Astrocyte (in vitro differentiated cells and primary cell): ENCODE results near the gene CFAP210. TPM values are rescaled to one million over a fixed set of nuclear protein-coding genes. Genes with fewer than 3 reads are reported as not detected.

Source experiments
- DNase-seq: peaks from one replicate; pipeline ENCODE4 v3.0.0-alpha.2; 2010; ENCODE audit warnings: low read depth
- FAIRE-seq: peaks from 2 replicates; lab custom pipeline; 2011; peaks lifted over from hg19 to GRCh38; lab: Jason Lieb, UNC
- H2AFZ ChIP-seq: 2 replicates; pipeline ENCODE4 v1.6.0; 2012; ENCODE audit warnings: low read depth, low read length, inconsistent platforms
- H3K27ac ChIP-seq: 2 replicates; pipeline ENCODE4 v1.5.1; 2011; ENCODE audit warnings: low read depth, low read length, inconsistent platforms
- H3K27me3 ChIP-seq: 2 replicates; pipeline ENCODE4 v1.6.0; 2011; ENCODE audit warnings: low read length, inconsistent platforms; ENCODE audit not compliant: insufficient read depth
- H3K36me3 ChIP-seq: 2 replicates; pipeline ENCODE4 v1.5.1; 2011; ENCODE audit warnings: low read length, inconsistent platforms; ENCODE audit not compliant: insufficient read depth
- H3K4me1 ChIP-seq: 2 replicates; pipeline ENCODE4 v1.5.1; 2011; ENCODE audit warnings: low read length, inconsistent platforms; ENCODE audit not compliant: insufficient read depth
- H3K4me2 ChIP-seq: 2 replicates; pipeline ENCODE4 v1.6.0; 2012; ENCODE audit warnings: low read length, inconsistent platforms
- H3K4me3 ChIP-seq: 2 replicates; pipeline ENCODE4 v1.5.1; 2011; ENCODE audit warnings: low read depth, mild to moderate bottlenecking, low read length, inconsistent platforms; ENCODE audit not compliant: insufficient read depth
- H3K79me2 ChIP-seq: 2 replicates; pipeline ENCODE4 v1.6.0; 2012; ENCODE audit warnings: mild to moderate bottlenecking, low read length, inconsistent platforms; ENCODE audit not compliant: insufficient read depth
- H3K9ac ChIP-seq: 2 replicates; pipeline ENCODE4 v1.6.0; 2012; ENCODE audit warnings: mild to moderate bottlenecking, low read length, inconsistent platforms
- H3K9me3 ChIP-seq: 2 replicates; pipeline ENCODE4 v1.5.1; 2012; ENCODE audit warnings: low read depth, mild to moderate bottlenecking, low read length, inconsistent platforms; ENCODE audit not compliant: insufficient read depth
- H4K20me1 ChIP-seq: 2 replicates; pipeline ENCODE4 v1.6.0; 2012; ENCODE audit warnings: low read length, inconsistent platforms; ENCODE audit not compliant: insufficient read depth
- H3K27ac Mint-ChIP-seq: one replicate; pipeline ENCODE4 v1.8.0; 2021; ENCODE audit warnings: mild to moderate bottlenecking, mixed read lengths; ENCODE audit not compliant: unreplicated experiment
- H3K27me3 Mint-ChIP-seq: one replicate; pipeline ENCODE4 v1.8.0; 2021; ENCODE audit warnings: low read depth, mixed read lengths; ENCODE audit not compliant: unreplicated experiment
- H3K36me3 Mint-ChIP-seq: one replicate; pipeline ENCODE4 v1.8.0; 2021; ENCODE audit warnings: low read depth, mixed read lengths; ENCODE audit not compliant: unreplicated experiment
- H3K4me1 Mint-ChIP-seq: one replicate; pipeline ENCODE4 v1.8.0; 2021; ENCODE audit warnings: low read depth, mixed read lengths; ENCODE audit not compliant: unreplicated experiment
- H3K4me3 Mint-ChIP-seq: one replicate; pipeline ENCODE4 v1.8.0; 2021; ENCODE audit warnings: mild to moderate bottlenecking, moderate library complexity, mixed read lengths; ENCODE audit not compliant: unreplicated experiment
- H3K9me3 Mint-ChIP-seq: one replicate; pipeline ENCODE4 v1.8.0; 2021; ENCODE audit warnings: mild to moderate bottlenecking, mixed read lengths; ENCODE audit not compliant: unreplicated experiment
- EZH2 ChIP-seq: IDR thresholded peaks from 2 replicates; pipeline ENCODE4 v1.6.1; 2012; ENCODE audit warnings: mild to moderate bottlenecking, low read length, inconsistent platforms; ENCODE audit not compliant: insufficient read depth
- total RNA-seq: library from RNA; stranded (reverse); gene quantifications from 2 replicates; pipeline ENCODE4 v1.2.1, GENCODE V29; 2021
- TF ChIP-seq, protein P1 (sequence below): IDR thresholded peaks from 2 replicates; pipeline ENCODE4 v1.5.1; 2011; ENCODE audit warnings: low read depth, mild to moderate bottlenecking, inconsistent platforms, low read length, moderate library complexity; ENCODE audit not compliant: insufficient read depth

The CFAP210 gene
- total RNA-seq, 1 donor from 2014 or later: 0.20 TPM

DNA sequence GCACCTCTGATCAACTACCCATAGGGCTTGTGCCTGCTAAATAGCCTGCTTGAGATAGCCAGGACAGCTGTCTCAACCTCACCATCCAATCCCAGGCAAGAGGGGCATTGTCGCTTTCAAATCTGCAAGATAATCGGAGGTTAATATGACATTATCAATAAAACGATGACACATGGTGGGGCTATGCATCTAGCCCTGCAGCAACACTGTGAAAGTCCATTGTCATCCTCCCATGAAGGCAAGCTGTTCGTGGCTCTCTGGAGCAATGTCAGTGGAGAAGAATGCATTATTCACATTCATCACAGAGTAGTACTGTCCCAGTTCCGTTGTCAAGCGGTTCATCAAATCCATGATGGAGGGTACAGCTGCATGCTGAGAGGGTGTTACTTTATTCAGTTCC lies 20.5 kb upstream of the CFAP210 start:
- no peak overlapping the region for H3K27ac ChIP-seq
- H3K4me1 Mint-ChIP-seq: peaks cover 4% of the 10 kb centered on the region
- no peaks in the 10 kb centered on the region for H3K36me3 ChIP-seq
- H3K9me3 Mint-ChIP-seq: peaks cover 2% of the 10 kb centered on the region
- H3K9ac ChIP-seq: no peak overlapping the region
- no peak overlapping the region for H3K4me2 ChIP-seq
- H3K79me2 ChIP-seq: no peaks in the 10 kb centered on the region
- H3K4me3 Mint-ChIP-seq: no peak overlapping the region
- no peaks in the 10 kb centered on the region for H3K9me3 ChIP-seq
- H4K20me1 ChIP-seq: no peaks in the 10 kb centered on the region
- H3K4me1 ChIP-seq: no peaks in the 10 kb centered on the region
- H3K27ac Mint-ChIP-seq: no peak overlapping the region
- no peak overlapping the region for H2AFZ ChIP-seq
- no peaks in the 10 kb centered on the region for H3K27me3 Mint-ChIP-seq
- TF ChIP-seq, protein P1, sequence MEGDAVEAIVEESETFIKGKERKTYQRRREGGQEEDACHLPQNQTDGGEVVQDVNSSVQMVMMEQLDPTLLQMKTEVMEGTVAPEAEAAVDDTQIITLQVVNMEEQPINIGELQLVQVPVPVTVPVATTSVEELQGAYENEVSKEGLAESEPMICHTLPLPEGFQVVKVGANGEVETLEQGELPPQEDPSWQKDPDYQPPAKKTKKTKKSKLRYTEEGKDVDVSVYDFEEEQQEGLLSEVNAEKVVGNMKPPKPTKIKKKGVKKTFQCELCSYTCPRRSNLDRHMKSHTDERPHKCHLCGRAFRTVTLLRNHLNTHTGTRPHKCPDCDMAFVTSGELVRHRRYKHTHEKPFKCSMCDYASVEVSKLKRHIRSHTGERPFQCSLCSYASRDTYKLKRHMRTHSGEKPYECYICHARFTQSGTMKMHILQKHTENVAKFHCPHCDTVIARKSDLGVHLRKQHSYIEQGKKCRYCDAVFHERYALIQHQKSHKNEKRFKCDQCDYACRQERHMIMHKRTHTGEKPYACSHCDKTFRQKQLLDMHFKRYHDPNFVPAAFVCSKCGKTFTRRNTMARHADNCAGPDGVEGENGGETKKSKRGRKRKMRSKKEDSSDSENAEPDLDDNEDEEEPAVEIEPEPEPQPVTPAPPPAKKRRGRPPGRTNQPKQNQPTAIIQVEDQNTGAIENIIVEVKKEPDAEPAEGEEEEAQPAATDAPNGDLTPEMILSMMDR: no peak
- H3K36me3 Mint-ChIP-seq: peaks cover 2% of the 10 kb centered on the region
- DNase-seq: no peak
- no peak overlapping the region for H3K4me3 ChIP-seq
- H3K27me3 ChIP-seq: no peaks in the 10 kb centered on the region
- FAIRE-seq: no peak

DNA sequence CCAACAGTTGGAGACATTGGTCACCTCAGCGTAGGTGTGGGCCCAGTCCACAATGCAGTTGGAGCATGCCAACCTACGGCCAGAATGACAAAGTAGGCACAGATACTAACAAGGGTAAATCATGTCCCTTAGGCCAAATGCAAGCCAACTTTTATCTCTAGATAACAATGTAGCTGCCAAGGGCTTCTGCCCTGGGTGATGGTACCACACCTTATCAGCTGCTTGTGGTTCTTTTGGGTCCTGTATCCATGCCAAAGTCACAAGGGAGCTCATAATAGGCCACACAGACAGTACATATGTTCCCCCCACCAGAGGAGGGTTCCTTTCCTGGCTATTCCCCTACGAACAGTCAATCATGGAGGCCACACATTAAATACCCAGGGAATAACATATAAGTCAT lies 19.1 kb upstream of the CFAP210 start:
- H3K4me3 Mint-ChIP-seq: no peak overlapping the region
- no peak overlapping the region for H3K4me3 ChIP-seq
- H2AFZ ChIP-seq: no peak overlapping the region
- H3K36me3 ChIP-seq: no peaks in the 10 kb centered on the region
- H3K4me2 ChIP-seq: no peak overlapping the region
- TF ChIP-seq EZH2: no peak
- TF ChIP-seq, protein P1: no peak
- H3K9me3 ChIP-seq: no peaks in the 10 kb centered on the region
- H3K4me1 ChIP-seq: no peaks in the 10 kb centered on the region
- H3K4me1 Mint-ChIP-seq: peaks cover 4% of the 10 kb centered on the region
- no peaks in the 10 kb centered on the region for H3K27me3 Mint-ChIP-seq
- peaks cover 2% of the 10 kb centered on the region for H3K9me3 Mint-ChIP-seq
- FAIRE-seq: no peak
- no peak for DNase-seq
- H3K9ac ChIP-seq: no peak overlapping the region
- H3K27me3 ChIP-seq: no peaks in the 10 kb centered on the region
- H3K27ac ChIP-seq: no peak overlapping the region
- no peaks in the 10 kb centered on the region for H3K79me2 ChIP-seq
- no peaks in the 10 kb centered on the region for H4K20me1 ChIP-seq
- peaks cover 2% of the 10 kb centered on the region for H3K36me3 Mint-ChIP-seq
- no peak overlapping the region for H3K27ac Mint-ChIP-seq

DNA sequence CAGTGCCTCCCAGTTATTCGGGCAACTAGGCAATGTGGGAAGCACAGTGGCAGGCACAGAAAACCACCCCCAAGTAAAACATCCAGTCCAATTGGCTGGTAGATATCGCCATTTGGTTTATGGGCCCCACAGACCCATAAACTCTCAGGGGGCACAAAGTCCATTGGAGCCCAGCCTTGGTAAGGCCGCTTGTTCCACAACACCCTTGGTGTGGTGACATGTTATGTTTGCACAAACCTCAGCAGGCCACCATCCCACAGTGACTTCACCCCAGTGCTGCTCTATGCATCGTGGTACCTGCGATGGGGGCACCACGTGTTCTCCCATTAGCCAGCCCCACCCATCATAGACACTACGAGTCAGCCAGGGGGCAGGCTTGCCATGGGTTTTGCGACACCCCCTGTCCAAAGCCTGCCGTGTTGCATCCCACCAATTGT lies 18.6 kb upstream of the CFAP210 start:
- FAIRE-seq (no peak), DNase-seq (no peak)
- Histone ChIP-seq H3K79me2 (no peaks in the 10 kb centered on the region), H3K4me2 (no peak overlapping the region), H2AFZ (no peak overlapping the region), H3K9ac (no peak overlapping the region), H3K27me3 (no peaks in the 10 kb centered on the region), H3K9me3 (no peaks in the 10 kb centered on the region), H4K20me1 (no peaks in the 10 kb centered on the region), H3K4me3 (no peak overlapping the region), H3K4me1 (no peaks in the 10 kb centered on the region), H3K27ac (no peak overlapping the region), H3K36me3 (no peaks in the 10 kb centered on the region)
- Mint-ChIP-seq H3K27ac (no peak overlapping the region), H3K4me3 (no peak overlapping the region), H3K4me1 (peaks cover 4% of the 10 kb centered on the region), H3K36me3 (peaks cover 2% of the 10 kb centered on the region), H3K27me3 (no peaks in the 10 kb centered on the region), H3K9me3 (peaks cover 2% of the 10 kb centered on the region)
- TF ChIP-seq, protein P1: no peak
- no peak for TF ChIP-seq EZH2
